DND-41 (cell line): ENCODE results near the gene TBC1D14.

ENCODE experiments used
- CTCF ChIP-seq: IDR thresholded peaks from 2 replicates; pipeline ENCODE4 v1.5.1; 2012; ENCODE audit warnings: borderline replicate concordance, low read length, moderate library complexity, mild to moderate bottlenecking; ENCODE audit not compliant: poor library complexity, severe bottlenecking; ENCODE audit errors: extremely low read depth
- EZH2 ChIP-seq: IDR thresholded peaks from 3 replicates; pipeline ENCODE4 v1.6.1; 2012; ENCODE audit warnings: borderline replicate concordance, low read depth, mild to moderate bottlenecking, moderate library complexity, low read length, inconsistent platforms; ENCODE audit not compliant: severe bottlenecking

DNA sequence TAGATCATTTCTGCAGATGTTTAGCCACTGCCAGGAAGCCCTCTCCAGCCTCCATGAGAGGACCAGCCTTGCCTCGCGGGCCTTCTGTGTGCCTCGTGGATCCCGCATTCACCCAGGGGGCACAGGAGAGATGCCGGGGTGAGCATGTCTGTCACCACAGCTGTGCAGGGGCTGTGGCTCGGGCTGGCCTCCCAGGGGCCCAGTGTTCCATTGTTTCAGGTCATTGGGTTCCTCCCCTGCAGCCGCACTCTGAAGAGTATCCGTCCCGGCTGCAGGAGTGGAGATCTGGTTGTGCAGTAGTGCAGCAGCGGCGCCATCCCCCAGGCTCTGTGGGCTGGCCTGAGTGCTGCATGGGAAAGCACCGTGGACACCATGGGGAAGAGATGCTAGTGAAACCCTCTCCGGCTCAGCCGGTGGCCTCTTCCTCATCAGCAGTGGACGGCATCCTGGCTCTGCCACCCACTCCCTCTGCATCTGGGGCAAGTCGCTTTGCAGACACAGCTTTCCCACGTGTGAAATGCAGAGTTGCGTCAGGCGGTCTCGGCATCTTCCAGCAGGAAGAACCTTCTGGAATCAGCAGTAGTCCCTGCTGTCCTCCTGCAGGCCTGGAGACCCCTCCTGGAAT is 29.1 kb downstream of the TBC1D14 start:
- TF ChIP-seq CTCF = no peak
- TF ChIP-seq EZH2 = no peak
